GM18517 (cell line): ENCODE measurements around the gene NCAM2.

ENCODE experiments used
- ATAC-seq: cut with Tn5 transposase; IDR thresholded peaks from one replicate; pipeline ENCODE4 v1.9.1; 2021; ENCODE audit warnings: mild to moderate bottlenecking, moderate library complexity; ENCODE audit not compliant: unreplicated experiment

Gene NCAM2

GRCh38 chr21:21165063-21165645 is 166.9 kb downstream of the NCAM2 start:
- no peak for ATAC-seq

GRCh38 chr21:21174676-21175075 is 176.5 kb downstream of the NCAM2 start:
- ATAC-seq: no peak

- ATAC-seq: no peak
These were observed 177.7 kb downstream of the NCAM2 start for GRCh38 chr21:21175798-21176334.

DNA sequence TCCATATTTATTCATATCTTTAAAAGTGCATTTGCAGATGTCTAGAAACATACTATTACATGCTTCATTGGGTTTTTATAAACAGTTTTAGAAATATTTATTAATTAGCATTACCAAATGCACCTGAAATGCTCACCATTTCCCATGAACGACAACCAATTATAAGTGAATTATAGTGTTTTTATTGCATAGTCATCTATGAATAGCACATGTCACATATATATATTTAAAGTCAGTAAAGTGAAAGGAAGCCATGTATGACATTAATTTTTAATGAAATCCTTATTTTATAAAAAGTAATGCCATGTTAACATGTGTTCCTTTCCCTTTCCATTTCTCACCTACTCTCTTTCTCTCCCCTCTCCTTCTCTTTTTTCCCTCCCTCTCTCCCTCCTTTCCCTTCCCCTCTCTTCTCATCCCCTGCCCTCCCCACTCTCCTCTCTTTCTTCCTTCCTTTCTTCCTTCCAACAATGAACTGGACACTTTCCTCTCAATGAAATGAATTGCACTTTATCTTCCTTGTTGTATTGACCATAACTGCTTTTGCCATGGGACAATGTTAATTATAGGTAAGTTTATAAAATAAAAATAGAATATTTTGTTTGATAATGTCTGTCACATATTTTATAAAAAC is 179.3 kb downstream of the NCAM2 start:
- ATAC-seq: no peak

DNA sequence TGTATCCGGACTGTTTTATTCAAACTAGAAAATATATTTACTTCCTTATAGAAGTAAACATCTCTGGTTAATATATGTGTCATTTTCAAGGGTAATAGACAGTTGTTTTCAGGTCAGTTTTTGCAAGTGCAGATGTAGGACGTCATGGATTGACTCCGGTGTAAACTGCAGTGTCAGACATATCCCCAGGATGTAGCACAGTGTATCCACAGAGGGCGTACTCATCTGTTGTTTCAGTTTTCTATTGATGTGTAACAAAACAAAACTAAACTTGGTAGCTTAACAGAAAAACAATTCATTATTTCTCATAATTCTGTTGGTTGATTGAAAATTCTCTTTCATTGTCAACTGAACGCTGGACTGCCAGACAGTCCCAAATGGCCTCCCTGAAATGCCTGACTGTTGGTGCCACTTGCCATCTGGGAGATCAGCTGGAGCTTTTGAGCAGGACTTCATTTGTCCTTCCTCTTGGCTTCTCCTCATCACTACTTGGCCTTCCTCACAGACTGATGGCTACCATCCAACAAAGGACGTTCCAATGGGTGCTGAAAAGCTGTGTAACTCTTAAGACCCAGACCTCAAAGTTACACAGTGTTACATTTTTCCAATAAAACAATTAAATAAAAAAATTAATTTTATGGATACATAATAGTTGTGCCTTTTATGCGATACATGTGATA is 181.6 kb downstream of the NCAM2 start:
- no peak for ATAC-seq

GRCh38 chr21:21182401-21183010 is 184.3 kb downstream of the NCAM2 start:
- no peak for ATAC-seq

- no peak for ATAC-seq
These were observed 184.9 kb downstream of the NCAM2 start for GRCh38 chr21:21183092-21183491.

- ATAC-seq: no peak
These were observed 186.7 kb downstream of the NCAM2 start for GRCh38 chr21:21184771-21185528.

DNA sequence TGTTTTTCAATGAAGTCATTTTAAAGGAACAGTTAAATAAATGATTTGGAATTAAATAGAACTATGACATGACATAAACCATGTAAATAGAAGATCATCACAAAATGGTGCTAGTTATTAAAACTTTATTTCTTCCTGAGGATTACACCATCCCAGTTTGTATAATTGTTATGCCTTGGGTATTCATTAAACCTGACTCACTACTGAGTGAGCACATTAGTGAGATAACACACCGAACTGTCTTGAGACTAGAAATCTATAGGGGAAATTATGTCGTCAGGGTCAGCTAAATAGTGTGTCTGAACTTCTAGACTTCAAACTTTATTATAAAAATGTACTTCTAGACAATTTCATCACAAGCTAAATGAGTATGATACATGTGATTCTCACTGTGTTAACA is 189.4 kb downstream of the NCAM2 start:
- ATAC-seq: no peak

DNA sequence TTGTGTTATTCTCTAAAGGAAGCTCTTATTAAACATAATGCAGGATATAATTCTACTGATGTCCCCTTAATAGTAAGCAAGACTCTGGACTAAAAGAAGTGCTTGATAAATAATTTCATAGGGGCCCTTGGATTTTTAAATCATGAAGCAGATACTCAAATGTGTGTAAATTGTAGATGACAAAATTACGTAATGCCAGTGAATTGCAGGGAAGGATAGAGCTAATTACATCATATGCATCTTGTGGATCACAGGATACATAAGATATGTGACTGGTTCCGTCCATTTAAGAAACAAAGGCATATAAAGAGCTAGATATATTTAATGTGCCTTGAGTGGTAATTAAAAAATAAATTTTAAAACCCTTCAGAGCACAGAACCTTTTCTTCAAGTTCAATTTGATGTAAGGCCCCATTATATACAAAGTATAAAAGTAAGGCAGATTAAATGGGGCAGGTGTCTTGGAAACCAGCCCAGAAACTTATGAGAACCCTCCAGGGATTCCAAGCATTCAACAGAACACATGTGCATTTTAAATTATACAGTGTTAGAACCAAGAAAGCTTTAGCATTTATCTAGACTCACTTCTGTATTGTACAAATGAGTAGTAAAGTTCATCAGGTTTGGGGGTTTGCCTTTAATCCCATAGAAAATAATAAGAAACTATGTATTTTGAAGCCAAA is 190.4 kb downstream of the NCAM2 start:
- ATAC-seq: no peak

- no peak for ATAC-seq
These were observed 197.3 kb downstream of the NCAM2 start for GRCh38 chr21:21195417-21195943.

- no peak for ATAC-seq
These were observed 197.9 kb downstream of the NCAM2 start for GRCh38 chr21:21196087-21196486.

GRCh38 chr21:21196848-21197247 is 198.6 kb downstream of the NCAM2 start:
- no peak for ATAC-seq

- ATAC-seq: no peak
These were observed 201.3 kb downstream of the NCAM2 start for GRCh38 chr21:21199342-21200102.

GRCh38 chr21:21200103-21200938 is 202.1 kb downstream of the NCAM2 start:
- ATAC-seq: no peak

DNA sequence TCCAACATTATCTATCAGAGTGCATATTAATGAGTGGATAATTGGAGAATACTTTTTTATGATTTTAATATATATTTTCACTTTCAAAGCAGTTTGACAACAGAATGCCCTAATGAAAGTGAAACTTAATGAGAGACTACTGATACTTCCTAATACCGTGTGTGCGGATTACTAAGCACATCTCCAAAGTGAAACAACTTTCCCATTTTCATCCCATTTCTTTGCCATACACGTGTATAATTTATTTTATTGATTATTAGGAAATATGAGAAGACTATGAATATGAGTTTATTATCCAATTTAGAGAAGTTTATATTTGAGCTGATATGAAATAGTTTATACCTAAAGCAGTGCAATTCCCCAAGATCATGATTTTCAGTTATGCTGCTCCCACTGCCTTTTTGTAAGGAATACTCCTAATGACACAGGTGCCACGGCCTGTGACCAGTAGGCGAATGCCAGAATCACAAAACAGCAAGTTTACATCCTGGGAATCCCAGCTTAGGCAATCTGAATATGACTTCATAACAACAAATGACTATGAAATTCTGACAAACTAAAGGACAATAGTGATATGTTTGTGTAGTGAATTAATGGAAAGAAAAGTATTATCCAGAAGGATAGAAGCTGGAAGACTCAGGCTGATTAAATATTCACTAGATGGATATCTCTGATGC is 202.9 kb downstream of the NCAM2 start:
- ATAC-seq: no peak

DNA sequence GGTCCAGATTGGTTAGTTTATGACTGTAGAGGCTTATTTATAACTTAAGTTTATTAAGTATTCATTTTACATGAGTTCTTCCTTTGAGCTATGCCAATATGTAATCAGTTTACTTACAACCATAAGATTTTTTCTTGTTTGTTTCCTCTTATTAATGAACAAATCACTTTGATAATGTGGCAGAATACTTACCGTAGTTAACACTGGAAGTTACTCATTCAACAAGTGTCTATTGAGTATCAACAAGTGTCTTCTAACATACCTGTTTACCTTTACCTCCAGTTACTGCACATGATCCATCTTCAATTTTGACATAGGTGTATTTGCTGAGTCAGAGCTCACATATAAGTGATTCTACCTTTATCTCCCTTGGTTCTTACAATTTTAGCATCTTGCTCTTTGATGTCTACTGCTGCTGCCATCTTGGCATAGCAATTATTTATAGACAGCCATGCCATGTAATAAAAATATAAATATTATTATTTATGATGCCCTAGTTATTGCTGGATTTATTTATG is 205.7 kb downstream of the NCAM2 start:
- no peak for ATAC-seq
